HG02588 (cell line): Measurements from ENCODE around the gene OR1K1.
"Not testable (repeated sequence)": the region's sequence is repeated elsewhere in the genome, so short reads cannot be mapped to it uniquely, and the experiment has no call there.

Source experiments
- ATAC-seq: cut with Tn5 transposase; IDR thresholded peaks from one replicate; pipeline ENCODE4 v1.9.1; 2021; ENCODE audit warnings: mild to moderate bottlenecking, moderate library complexity; ENCODE audit not compliant: unreplicated experiment

Gene OR1K1

DNA sequence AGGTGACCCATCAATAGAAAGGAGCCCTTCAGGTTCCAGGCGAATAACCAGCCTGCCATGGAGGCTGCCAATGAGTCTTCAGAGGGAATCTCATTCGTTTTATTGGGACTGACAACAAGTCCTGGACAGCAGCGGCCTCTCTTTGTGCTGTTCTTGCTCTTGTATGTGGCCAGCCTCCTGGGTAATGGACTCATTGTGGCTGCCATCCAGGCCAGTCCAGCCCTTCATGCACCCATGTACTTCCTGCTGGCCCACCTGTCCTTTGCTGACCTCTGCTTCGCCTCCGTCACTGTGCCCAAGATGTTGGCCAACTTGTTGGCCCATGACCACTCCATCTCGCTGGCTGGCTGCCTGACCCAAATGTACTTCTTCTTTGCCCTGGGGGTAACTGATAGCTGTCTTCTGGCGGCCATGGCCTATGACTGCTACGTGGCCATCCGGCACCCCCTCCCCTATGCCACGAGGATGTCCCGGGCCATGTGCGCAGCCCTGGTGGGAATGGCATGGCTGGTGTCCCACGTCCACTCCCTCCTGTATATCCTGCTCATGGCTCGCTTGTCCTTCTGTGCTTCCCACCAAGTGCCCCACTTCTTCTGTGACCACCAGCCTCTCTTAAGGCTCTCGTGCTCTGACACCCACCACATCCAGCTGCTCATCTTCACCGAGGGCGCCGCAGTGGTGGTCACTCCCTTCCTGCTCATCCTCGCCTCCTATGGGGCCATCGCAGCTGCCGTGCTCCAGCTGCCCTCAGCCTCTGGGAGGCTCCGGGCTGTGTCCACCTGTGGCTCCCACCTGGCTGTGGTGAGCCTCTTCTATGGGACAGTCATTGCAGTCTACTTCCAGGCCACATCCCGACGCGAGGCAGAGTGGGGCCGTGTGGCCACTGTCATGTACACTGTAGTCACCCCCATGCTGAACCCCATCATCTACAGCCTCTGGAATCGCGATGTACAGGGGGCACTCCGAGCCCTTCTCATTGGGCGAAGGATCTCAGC, at the start of gene OR1K1:
Gene OR1K1 (plus strand): TSS at position 58 of the 995 bp plus-strand sequence. CDS start 0 bp downstream, at position 58.
- no peak for ATAC-seq

GRCh38 chr9:122754825-122755224, 45.1 kb upstream of the OR1K1 start:
- ATAC-seq = no peak

GRCh38 chr9:122767817-122768216, 32.1 kb upstream of the OR1K1 start:
- ATAC-seq = no peak

- ATAC-seq = no peak
Observed at GRCh38 chr9:122777052-122777451, 22.9 kb upstream of the OR1K1 start.

- no peak for ATAC-seq
Observed at GRCh38 chr9:122777935-122778627, 21.8 kb upstream of the OR1K1 start.

- no peak for ATAC-seq
Observed at GRCh38 chr9:122779181-122779580, 20.7 kb upstream of the OR1K1 start.

DNA sequence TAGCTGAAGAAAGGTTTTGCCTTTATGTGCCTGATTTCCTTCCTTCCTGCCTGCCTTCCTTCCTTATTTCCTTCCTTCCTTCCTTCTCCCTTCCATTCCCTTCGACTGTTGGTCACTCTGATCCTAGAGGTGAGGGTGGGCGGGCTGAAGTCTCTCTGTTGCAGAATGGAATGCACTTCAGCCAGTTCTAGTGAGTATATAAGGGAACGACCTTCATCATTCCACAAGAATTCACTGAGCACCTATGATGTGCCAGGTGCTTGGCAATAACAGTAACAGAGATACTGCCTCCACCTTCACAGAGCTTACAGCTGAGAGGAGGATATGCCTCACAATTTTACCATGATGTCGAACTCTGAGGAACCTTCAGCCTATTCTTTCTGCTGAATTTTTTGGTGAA, 19.9 kb upstream of the OR1K1 start:
- ATAC-seq = no peak

DNA sequence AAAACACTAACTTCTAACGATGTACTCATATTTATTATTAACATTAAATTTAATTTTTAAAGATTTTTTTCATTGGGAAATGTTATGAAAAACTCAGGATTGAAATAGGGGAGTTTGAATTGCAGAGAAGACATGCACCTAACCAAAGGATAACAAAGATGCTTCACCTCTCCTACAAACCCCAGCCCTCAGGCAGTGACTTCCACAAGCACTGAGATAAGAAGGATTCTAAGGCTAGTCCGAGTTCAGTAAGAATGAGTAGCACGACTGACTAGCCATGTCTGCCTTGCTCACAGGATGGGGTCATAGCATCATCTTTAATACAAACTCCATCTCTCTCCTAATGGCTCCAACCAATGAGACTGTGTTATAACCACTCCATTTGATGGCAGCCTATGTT, 18.3 kb upstream of the OR1K1 start:
- ATAC-seq = no peak

GRCh38 chr9:122785269-122785668, 14.7 kb upstream of the OR1K1 start:
- no peak for ATAC-seq

- ATAC-seq = no peak
Observed at GRCh38 chr9:122786338-122786737, 13.6 kb upstream of the OR1K1 start.

- ATAC-seq = no peak
Observed at GRCh38 chr9:122788831-122789230, 11.1 kb upstream of the OR1K1 start, which contains the start of gene OR5C1. OR5C1 (plus strand) TSS chr9:122788933; CDS start chr9:122788933, 0 bp downstream.

DNA sequence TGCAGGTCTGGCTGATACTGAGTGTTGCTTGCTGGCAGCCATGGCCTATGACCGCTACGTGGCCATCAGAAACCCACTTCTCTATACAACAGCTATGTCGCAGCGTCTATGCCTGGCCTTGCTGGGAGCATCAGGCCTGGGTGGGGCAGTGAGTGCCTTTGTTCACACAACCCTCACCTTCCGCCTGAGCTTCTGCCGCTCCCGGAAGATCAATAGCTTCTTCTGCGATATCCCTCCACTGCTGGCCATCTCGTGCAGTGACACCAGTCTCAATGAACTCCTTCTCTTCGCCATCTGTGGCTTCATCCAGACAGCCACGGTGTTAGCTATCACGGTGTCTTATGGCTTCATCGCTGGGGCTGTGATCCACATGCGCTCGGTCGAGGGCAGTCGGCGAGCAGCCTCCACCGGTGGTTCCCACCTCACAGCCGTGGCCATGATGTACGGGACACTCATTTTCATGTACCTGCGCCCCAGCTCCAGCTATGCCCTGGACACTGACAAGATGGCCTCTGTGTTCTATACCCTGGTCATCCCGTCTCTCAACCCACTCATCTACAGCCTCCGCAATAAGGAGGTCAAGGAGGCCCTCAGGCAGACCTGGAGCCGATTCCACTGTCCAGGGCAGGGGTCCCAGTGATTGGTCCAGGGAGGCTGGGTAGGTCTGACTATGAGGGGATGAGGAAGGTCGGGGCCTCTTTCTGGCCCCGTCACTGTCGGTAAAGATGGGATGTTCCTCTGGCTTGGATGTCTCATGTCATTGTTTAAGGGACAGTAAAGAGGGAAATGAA, 10.5 kb upstream of the OR1K1 start:
- ATAC-seq = no peak

DNA sequence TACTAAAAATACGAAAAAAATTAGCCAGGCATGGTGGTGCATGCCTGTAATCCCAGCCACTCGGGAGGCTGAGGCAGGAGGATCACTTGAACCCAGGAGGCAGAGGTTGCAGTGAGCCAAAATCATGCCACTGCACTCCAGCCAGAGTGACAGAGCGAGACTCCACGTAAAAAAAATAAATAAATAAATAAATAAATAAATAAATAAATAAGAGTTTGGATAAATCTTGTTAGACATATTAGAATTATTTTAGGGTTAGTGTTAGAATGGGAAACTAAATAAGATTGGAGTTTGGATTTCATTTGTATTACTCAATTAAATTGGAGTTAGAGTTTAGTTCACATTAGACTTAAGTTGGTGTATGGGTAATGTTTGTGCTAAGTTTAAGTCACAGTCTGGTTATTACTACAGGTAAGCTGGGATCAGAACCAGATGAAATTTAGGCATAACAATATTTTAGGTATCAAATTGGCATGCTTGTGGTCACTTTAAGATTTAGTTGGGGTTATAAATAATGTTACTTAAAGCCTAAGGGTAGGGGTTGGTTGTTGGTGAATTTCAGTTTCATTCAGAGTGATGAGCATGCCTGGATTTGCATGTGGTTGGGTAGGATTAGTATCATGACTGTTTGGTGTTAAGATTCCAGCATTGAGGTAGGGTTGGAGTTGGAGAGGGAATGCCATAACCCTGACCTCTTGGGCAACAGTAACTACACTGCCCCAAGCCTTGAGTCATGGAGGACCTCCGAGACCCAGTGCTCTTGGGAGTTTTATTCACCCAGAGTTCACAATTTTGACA, 7.9 kb upstream of the OR1K1 start:
- ATAC-seq = no peak

- ATAC-seq = no peak
Observed at GRCh38 chr9:122797316-122798063, 2.4 kb upstream of the OR1K1 start.

DNA sequence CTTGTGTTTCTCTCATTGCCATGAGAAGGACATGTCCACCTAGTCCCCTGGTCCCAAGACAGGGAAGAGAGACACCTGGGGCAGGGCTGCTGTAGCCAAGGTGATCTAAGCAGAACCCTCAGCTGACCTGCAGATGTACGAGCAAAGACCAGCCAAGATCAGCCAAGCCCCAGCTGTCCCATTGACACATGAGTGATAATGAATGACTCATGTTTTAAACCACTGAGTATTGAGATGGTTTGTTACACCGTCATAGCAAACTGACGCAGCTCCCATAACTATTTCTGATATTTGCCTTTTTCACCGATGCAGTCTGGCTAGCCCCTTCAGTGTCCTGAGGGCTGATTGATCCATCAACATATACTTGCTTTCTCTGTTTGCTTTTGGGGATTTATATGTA, 6.7 kb downstream of the OR1K1 start:
- no peak for ATAC-seq

DNA sequence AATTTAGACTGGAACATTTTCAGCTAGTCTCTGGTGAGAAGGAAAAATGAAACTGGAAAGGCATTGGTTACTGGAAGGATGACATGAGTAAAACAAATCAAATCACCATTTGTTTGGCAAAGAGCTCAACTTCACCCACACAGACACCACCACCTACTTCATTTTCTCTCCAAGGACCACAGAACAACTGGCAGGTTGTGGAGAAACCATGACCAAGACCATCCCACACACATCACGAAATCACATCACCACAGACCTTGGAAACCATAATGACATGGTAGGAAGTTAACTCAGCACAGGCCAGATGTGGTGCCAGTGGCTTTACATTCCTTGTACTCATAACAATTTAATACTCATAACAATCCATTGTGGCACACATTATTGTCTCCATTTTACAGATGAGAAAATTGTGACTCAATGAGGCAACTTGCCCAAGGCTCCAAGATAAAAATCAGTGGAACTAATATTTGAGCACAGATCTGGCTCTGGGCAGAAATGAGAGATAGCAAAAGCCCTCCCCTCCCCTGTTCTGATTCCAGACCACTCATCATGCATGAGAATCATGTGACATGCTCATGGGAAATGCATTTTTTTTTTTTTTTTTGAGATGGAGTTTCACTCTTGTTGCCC, 7.5 kb downstream of the OR1K1 start:
- no peak for ATAC-seq

- no peak for ATAC-seq
Observed at GRCh38 chr9:122808141-122808540, 8.2 kb downstream of the OR1K1 start.

- ATAC-seq = not testable (repeated sequence)
Observed at GRCh38 chr9:122809261-122809660, 9.3 kb downstream of the OR1K1 start.

GRCh38 chr9:122810306-122810946, 10.5 kb downstream of the OR1K1 start:
- peak; percentile 67 for ATAC-seq
